ENCODE measurements around the gene TAL2. TPM values are rescaled to one million over a fixed set of nuclear protein-coding genes. Genes with fewer than 3 reads are reported as not detected.

Gene TAL2
- total RNA-seq, 1 experiment from 2014 or later, result not detected

DNA sequence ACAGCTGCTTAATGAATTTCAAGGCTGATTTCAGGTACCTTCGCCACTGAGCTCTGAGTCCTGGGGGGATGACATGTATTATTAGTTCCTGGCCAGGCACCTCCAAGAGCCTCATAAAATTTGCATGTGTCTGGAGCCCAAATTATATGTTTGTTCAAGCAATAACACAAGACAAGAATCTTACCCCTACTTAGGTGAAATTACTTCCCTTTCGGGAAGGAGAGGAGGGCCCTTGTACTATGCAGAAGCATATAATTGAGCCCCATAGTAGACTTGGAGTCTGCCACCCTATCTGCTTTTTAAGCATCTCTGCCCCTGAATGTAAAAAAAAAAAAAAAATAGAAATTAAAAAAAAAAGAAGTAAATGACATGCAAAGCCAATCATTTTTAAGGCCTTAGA, 19.1 kb downstream of the TAL2 start:
- H3K9me3 ChIP-seq (replicated peaks), result no peaks in the 10 kb centered on the region
- no peaks in the 10 kb centered on the region for H3K36me3 ChIP-seq
- no peak overlapping the region for H3K4me3 ChIP-seq
- no peaks in the 10 kb centered on the region for H3K4me1 ChIP-seq (replicated peaks)
- no peak overlapping the region for H3K27ac ChIP-seq
- DNase-seq (ENCODE audit: low read depth in 1 of 2, low spot score in 2 of 2), result no peak
- no peaks in the 10 kb centered on the region for H3K27me3 ChIP-seq (replicated peaks)

DNA sequence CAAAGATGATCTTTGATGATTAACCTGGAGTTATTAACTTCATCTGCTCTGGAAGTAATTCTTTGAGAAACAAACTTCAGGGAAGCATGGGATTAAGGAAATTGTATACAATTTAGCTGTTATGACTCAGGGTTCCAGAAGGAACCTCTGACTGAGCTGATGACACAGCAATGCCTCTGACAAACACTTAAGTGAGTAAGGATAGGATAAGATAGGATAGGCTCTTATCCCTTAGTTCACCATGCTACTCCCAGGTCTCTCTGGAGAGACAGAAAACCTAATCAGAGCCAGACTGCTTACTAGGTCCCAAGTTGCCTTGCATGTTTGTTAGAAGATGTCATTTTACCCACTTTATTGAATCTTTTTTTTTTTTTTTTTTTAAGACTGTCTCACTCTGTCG, 19.5 kb downstream of the TAL2 start:
- Histone ChIP-seq H3K27me3 (replicated peaks) (no peaks in the 10 kb centered on the region), H3K36me3 (no peaks in the 10 kb centered on the region), H3K4me3 (no peak overlapping the region), H3K9me3 (replicated peaks) (no peaks in the 10 kb centered on the region), H3K4me1 (replicated peaks) (no peaks in the 10 kb centered on the region), H3K27ac (no peak overlapping the region)
- DNase-seq (ENCODE audit: low read depth in 1 of 2, low spot score in 2 of 2), result no peak

DNA sequence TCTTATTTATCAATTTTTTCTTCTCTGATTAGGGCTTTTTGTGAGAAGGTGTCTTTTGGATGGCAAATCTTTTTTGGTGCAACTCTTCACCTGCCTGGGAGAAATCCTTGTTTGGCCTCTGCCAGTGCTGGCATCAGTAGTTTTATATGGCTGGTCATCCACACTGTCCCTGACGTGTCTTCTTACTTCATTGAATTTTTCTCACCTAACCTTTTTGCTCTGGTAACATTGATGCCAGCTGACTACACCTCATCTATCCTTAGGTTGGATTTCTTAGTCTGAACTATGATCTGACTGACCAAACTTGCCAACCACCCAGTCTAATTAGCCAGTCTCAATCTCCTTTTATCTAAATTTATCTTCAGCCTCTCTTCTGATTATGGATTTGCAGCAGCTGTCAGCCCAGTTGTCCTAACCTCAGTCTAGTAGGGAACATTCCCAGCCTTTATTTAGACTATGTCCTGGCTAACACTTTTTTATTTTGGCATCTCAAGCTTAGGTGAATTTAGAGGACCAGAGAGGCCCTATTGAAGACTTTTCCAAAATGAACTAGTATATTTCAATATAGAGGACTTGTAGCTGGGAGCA, 21.5 kb downstream of the TAL2 start:
- Histone ChIP-seq H3K36me3 (no peaks in the 10 kb centered on the region), H3K4me3 (no peak overlapping the region), H3K27ac (no peak overlapping the region), H3K4me1 (replicated peaks) (no peaks in the 10 kb centered on the region), H3K9me3 (replicated peaks) (no peaks in the 10 kb centered on the region), H3K27me3 (replicated peaks) (no peaks in the 10 kb centered on the region)
- DNase-seq (ENCODE audit: low read depth in 1 of 2, low spot score in 2 of 2), result no peak

DNA sequence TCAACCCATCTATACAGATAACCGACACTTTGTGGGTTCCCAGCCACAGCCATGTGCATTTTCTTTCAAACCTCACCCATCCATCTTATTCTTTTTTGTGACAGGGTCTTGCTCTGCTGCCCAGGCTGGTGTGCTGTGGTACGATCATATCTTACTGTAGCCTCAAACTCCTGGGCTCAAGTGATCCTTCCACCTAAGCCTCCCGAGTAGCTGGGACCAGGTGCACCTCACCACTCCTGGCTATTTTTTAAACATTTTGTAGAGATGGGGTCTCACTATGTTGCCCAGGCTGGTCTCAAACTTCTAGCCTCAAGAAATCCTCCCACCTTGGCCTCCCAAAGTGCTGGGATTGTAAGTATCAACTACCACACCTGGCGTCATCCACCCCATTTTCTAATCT, 24.7 kb downstream of the TAL2 start:
- DNase-seq (ENCODE audit: low read depth in 1 of 2, low spot score in 2 of 2), result no peak
- H3K9me3 ChIP-seq (replicated peaks), result no peaks in the 10 kb centered on the region
- H3K27ac ChIP-seq, result no peak overlapping the region
- H3K27me3 ChIP-seq (replicated peaks), result peaks cover 3% of the 10 kb centered on the region
- H3K36me3 ChIP-seq, result no peaks in the 10 kb centered on the region
- H3K4me1 ChIP-seq (replicated peaks), result no peaks in the 10 kb centered on the region
- no peak overlapping the region for H3K4me3 ChIP-seq

DNA sequence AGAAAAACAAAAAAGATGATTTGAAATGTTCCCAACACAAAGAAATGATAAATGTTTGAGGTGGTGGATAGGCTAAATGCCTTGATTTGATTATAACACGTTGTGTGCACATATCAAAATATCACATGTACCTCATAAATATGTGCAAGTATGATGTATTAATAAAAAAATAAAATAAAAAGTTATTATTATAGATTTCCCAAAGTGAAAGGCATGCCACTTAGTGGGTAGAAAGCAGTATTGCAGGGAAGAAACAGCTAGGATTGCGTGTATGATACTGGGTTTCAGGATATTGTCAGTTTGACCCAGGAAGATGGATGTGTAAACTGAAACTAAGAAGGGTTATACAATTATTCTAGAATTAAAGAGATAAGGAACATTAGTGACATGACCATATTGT, 28.5 kb downstream of the TAL2 start:
- peaks cover 17% of the 10 kb centered on the region for H3K4me1 ChIP-seq (replicated peaks)
- H3K27ac ChIP-seq, result no peak overlapping the region
- peaks cover 17% of the 10 kb centered on the region for H3K27me3 ChIP-seq (replicated peaks)
- no peak overlapping the region for H3K4me3 ChIP-seq
- H3K36me3 ChIP-seq, result peaks cover 6% of the 10 kb centered on the region; the same call in 1 of the 2 replicates
- DNase-seq (ENCODE audit: low read depth in 1 of 2, low spot score in 2 of 2), result no peak
- no peaks in the 10 kb centered on the region for H3K9me3 ChIP-seq (replicated peaks)

DNA sequence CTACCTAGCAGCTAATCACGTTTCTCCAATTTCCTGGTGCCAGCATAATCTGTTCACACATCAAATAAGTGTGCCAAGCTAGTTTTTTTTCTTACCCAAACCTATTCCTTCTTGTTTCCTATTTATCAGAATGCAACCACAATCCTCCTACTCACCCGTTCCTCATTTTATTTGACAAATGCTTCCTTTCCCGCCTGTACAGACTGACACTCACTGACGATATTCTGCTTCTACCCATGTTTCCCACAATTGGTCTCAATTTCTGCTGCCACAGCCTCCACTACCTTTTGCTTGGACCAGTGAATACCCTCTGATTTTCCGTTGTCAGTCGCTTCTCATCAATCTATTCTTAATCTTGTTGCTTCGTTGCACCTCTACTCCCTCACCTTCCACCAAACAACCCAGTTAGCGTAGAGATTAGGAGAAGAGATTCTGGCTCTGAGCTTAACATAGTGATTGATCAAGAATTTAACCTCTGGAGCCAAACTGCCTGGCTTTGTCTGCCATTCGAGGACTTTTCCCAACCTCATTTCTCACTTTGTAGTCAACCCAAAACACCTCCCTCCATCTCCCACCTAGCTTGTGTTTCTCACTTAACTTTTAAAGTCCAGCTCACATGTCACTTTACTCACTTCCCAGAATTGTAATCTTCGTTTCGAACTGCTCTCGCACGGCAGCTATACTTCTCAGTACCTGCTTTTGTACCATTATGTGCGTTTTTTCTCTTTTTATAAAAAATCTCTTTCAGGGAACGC, 31.4 kb downstream of the TAL2 start:
- H3K4me3 ChIP-seq, result peak overlapping the region; percentile 83
- no peak for DNase-seq (ENCODE audit: low read depth in 1 of 2, low spot score in 2 of 2)

DNA sequence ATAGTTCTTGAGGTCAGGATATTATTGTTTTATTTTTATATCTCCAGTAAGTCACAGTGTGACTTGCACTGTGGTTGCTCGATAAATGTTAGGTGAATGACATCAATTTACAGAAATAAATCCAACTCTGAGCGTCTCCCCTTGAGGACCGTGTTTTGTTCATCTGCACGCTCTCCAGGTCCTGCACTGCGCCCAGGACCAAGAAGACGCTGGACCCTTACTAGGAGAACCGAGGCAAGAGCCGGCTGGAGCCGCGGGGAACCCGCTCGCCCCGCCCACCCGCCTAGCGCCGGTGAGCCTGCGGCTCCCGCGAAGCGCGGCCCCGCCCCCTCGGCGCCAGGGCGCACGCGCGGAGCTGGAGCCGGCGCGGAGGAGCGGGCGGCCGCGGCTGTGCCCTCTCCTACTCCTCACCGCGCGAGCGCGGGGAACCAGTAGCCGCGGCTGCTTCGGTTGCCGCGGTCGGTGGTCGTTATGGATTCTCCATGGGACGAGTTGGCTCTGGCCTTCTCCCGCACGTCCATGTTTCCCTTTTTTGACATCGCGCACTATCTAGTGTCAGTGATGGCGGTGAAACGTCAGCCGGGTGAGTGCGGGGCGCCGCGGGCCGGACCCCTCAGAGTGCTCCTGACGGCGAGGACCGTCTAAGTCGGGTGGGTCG, 32.1 kb downstream of the TAL2 start, which contains the start of gene TMEM38B:
Gene TMEM38B (plus strand): TSS at position 352 of the 658 bp plus-strand sequence. CDS start 120 bp downstream, at position 472.
- no peaks in the 10 kb centered on the region for H3K9me3 ChIP-seq (replicated peaks)
- peaks cover 17% of the 10 kb centered on the region for H3K4me1 ChIP-seq (replicated peaks)
- peaks cover 17% of the 10 kb centered on the region for H3K27me3 ChIP-seq (replicated peaks)
- peaks cover 6% of the 10 kb centered on the region; the same call in 1 of the 2 replicates for H3K36me3 ChIP-seq
- H3K4me3 ChIP-seq, result peak within 1 kb of the TSS; percentile 83
- H3K27ac ChIP-seq, result no peak within 1 kb of the TSS
- DNase-seq (ENCODE audit: low read depth in 1 of 2, low spot score in 2 of 2), result peak; percentile 72 to 73

More for the DNA sequence above, 31.4 kb downstream of the TAL2 start:
- H3K36me3 ChIP-seq, result peaks cover 6% of the 10 kb centered on the region; the same call in 1 of the 2 replicates
- peaks cover 17% of the 10 kb centered on the region for H3K27me3 ChIP-seq (replicated peaks)
- H3K27ac ChIP-seq, result no peak overlapping the region
- peaks cover 17% of the 10 kb centered on the region for H3K4me1 ChIP-seq (replicated peaks)
- H3K9me3 ChIP-seq (replicated peaks), result no peaks in the 10 kb centered on the region

DNA sequence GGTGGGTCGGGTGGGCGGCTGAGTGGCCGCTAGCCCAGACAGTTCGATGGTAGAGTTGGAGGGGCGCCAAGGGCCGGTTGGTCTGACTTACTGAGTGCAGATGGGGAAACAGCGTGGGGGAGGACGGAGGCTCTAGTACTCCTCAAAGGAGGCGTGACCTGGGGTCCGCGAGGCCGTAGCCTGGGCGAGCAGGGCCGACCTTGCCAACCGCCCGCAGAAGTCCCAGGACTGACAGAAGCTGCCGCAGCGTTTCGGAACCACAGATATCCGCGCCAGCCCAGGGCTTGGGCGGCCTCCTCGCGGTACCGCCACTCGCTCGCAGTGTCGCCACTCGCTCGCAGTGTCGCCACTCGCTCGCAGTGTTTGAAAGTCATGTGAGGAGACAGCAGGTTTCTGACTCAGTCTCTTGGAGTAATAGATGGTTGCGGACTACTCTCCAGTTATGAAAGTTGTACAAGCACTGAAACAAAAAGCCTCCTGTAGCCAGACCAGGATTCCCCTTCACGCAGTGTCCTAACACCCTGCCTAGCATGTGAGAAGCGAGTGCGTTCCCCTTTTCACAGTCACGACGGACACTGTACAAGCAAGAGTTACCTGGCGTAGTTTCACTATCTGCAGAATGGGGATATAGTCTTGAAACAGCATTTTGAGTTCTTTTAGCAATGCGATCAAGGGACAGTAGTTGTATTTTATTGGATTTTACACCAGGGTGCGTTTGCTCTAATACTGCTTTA, 32.8 kb downstream of the TAL2 start:
- peaks cover 17% of the 10 kb centered on the region for H3K27me3 ChIP-seq (replicated peaks)
- H3K27ac ChIP-seq, result no peak overlapping the region
- no peaks in the 10 kb centered on the region for H3K9me3 ChIP-seq (replicated peaks)
- DNase-seq (ENCODE audit: low read depth in 1 of 2, low spot score in 2 of 2), result peak; percentile 55 to 61
- peaks cover 17% of the 10 kb centered on the region for H3K4me1 ChIP-seq (replicated peaks)
- H3K36me3 ChIP-seq, result peaks cover 6% of the 10 kb centered on the region; the same call in 1 of the 2 replicates
- H3K4me3 ChIP-seq, result peak overlapping the region; percentile 83

DNA sequence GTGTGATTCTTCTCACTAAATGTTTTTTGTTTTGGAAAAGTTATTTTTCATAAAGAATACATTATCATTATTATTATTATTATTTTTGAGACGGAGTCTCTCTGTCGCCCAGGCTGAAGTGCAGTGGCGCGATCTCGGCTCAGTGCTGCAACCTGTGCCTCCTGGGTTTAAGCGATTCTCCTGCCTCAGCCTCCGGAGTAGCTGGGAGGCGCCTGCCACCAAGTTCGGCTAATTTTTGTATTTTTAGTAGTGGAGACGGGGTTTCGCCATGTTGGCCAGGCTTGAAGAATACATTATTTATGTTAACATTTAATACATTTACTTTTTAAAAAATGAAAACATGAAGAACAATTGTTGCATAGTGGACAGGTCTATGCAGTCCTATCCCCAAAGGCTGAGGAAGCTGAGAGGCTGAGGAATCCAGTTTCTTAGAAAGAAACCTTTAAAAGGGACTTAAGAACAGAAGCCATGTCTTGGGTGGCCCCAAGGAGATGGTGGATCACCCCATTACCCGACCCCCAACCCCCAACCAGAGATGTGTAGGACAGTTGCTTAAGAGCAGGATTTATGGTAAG, 34.0 kb downstream of the TAL2 start:
- H3K4me3 ChIP-seq, result no peak overlapping the region
- peaks cover 6% of the 10 kb centered on the region; the same call in 1 of the 2 replicates for H3K36me3 ChIP-seq
- DNase-seq (ENCODE audit: low read depth in 1 of 2, low spot score in 2 of 2), result no peak
- no peaks in the 10 kb centered on the region for H3K9me3 ChIP-seq (replicated peaks)
- H3K4me1 ChIP-seq (replicated peaks), result peaks cover 17% of the 10 kb centered on the region
- no peak overlapping the region for H3K27ac ChIP-seq
- peaks cover 17% of the 10 kb centered on the region for H3K27me3 ChIP-seq (replicated peaks)

DNA sequence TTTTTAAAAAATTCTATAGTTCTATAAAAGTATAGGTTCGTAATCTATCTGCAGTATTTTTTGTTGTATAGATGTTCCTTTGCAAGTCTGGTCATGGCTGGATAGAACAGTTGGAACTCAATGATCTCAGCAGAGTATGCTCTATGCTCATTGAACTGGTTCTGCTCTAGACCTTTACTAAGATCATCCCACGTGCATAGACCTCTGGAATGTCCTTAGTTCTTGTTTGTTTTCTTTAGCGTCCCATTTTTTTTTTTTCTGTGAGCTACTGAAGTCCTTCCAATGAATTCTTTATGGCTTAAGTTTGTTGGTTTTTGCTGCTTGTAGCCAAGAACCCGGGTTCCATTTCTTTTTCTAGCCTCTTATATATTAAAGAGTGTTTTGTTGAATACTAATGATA, 35.6 kb downstream of the TAL2 start:
- H3K4me1 ChIP-seq (replicated peaks), result peaks cover 17% of the 10 kb centered on the region
- H3K27me3 ChIP-seq (replicated peaks), result peaks cover 10% of the 10 kb centered on the region
- H3K9me3 ChIP-seq (replicated peaks), result no peaks in the 10 kb centered on the region
- peaks cover 6% of the 10 kb centered on the region; the same call in 1 of the 2 replicates for H3K36me3 ChIP-seq
- no peak overlapping the region for H3K27ac ChIP-seq
- DNase-seq (ENCODE audit: low read depth in 1 of 2, low spot score in 2 of 2), result peak in 1 of 2 experiments; percentile 10
- H3K4me3 ChIP-seq, result no peak overlapping the region

DNA sequence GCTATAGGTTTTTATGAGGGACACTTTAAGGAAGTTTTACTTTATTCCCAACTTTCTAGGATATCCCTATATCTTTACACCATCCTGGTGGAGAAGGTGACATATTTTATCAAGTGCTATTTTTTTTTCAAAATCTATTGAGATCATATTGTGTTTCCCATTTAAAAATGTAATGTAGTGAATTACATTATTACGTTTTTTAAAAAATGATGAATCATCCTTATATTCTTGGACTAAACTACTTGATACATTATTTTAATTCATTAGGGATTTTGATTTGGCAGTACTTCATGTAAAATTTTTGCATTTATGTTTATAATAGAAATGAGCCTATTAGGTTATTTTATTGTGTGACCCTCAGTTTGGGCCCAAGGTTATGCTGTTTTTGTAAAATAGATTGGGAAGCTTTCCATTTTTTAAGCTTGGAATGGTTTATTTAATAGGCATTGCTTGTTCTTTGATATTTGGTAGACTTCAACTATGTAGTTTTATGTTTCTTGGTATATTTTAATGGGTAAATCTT, 36.2 kb downstream of the TAL2 start:
- DNase-seq (ENCODE audit: low read depth in 1 of 2, low spot score in 2 of 2), result no peak
- H3K36me3 ChIP-seq, result peaks cover 6% of the 10 kb centered on the region; the same call in 1 of the 2 replicates
- H3K27ac ChIP-seq, result no peak overlapping the region
- H3K4me1 ChIP-seq (replicated peaks), result peaks cover 17% of the 10 kb centered on the region
- no peaks in the 10 kb centered on the region for H3K9me3 ChIP-seq (replicated peaks)
- peaks cover 4% of the 10 kb centered on the region for H3K27me3 ChIP-seq (replicated peaks)
- no peak overlapping the region for H3K4me3 ChIP-seq

DNA sequence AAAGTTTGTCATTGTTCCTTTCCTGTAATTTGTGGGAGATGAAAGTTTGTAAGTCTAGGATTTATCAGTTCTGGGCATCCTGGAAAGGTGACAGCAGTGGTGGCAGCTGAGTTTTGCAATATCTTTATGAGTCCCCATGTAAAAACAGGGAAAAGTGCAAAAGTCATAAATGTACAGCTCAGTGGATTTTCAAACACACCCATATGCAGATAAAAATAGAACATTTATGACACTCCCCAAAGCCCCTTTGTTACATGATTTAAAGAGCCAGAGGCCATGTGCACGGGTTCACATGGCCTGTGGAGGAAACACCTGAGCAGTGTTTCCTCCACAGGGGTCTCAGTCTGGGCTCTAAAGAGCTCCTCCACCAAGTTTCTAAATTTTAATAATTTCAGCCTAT, 38.4 kb downstream of the TAL2 start:
- no peaks in the 10 kb centered on the region for H3K9me3 ChIP-seq (replicated peaks)
- H3K4me3 ChIP-seq, result no peak overlapping the region
- H3K27me3 ChIP-seq (replicated peaks), result no peaks in the 10 kb centered on the region
- H3K27ac ChIP-seq, result no peak overlapping the region
- no peaks in the 10 kb centered on the region for H3K36me3 ChIP-seq
- H3K4me1 ChIP-seq (replicated peaks), result peaks cover under 1% of the 10 kb centered on the region
- DNase-seq (ENCODE audit: low read depth in 1 of 2, low spot score in 2 of 2), result no peak

DNA sequence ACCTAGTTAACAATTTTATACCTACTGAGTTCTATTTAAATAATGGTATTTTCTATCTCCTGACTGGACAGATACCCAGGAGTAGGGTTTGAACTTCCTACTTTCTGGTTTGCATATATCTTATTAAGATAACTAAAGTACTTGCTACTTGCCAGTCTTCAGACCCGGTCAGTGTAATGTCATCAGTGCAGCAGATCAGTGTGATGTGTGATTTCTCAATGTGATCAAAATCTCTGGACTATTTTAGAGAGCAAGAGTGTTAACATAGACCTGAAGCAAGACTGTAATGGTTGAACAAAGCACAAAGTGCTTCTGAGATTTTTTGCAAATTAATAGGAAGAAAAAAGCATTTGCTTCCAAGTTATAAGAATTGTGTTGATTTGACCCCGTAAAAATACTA, 38.9 kb downstream of the TAL2 start:
- no peak for DNase-seq (ENCODE audit: low read depth in 1 of 2, low spot score in 2 of 2)
- no peak overlapping the region for H3K27ac ChIP-seq
- H3K4me1 ChIP-seq (replicated peaks), result no peaks in the 10 kb centered on the region
- H3K27me3 ChIP-seq (replicated peaks), result no peaks in the 10 kb centered on the region
- no peak overlapping the region for H3K4me3 ChIP-seq
- no peaks in the 10 kb centered on the region for H3K9me3 ChIP-seq (replicated peaks)
- no peaks in the 10 kb centered on the region for H3K36me3 ChIP-seq
